ENCODE data around the gene SLK. TPM values are rescaled to one million over a fixed set of nuclear protein-coding genes. Genes with fewer than 3 reads are reported as not detected.

The SLK gene
- total RNA-seq, 6 experiments from 2014 or later = 7.9 to 16.3 (median 13.0) TPM

- TF ChIP-seq, protein P1, sequence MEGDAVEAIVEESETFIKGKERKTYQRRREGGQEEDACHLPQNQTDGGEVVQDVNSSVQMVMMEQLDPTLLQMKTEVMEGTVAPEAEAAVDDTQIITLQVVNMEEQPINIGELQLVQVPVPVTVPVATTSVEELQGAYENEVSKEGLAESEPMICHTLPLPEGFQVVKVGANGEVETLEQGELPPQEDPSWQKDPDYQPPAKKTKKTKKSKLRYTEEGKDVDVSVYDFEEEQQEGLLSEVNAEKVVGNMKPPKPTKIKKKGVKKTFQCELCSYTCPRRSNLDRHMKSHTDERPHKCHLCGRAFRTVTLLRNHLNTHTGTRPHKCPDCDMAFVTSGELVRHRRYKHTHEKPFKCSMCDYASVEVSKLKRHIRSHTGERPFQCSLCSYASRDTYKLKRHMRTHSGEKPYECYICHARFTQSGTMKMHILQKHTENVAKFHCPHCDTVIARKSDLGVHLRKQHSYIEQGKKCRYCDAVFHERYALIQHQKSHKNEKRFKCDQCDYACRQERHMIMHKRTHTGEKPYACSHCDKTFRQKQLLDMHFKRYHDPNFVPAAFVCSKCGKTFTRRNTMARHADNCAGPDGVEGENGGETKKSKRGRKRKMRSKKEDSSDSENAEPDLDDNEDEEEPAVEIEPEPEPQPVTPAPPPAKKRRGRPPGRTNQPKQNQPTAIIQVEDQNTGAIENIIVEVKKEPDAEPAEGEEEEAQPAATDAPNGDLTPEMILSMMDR (IDR thresholded peaks at IDR 0.05) = no peak
- no peak for TF ChIP-seq POLR2A (IDR thresholded peaks at IDR 0.05)
- intact Hi-C loops (cut with DNase I) = no loop called here
- DNase-seq = no peak
- H3K4me3 ChIP-seq = no peak overlapping the region
- whole genome bisulfite sequencing (ENCODE audit: insufficient coverage, low coverage, low lambda C conversion rate, missing lambda C conversion rate) = 93% methylated on average over 3 of the region's 3 CpGs
- H3K27me3 ChIP-seq = no peaks in the 10 kb centered on the region
- no peaks in the 10 kb centered on the region for H3K4me1 ChIP-seq
- no peaks in the 10 kb centered on the region for H3K36me3 ChIP-seq
- ATAC-seq = no peak
- no peaks in the 10 kb centered on the region for H3K9me3 ChIP-seq
- H3K27ac ChIP-seq = no peak overlapping the region
Measured at GRCh38 chr10:103991393-103992128, 24.6 kb downstream of the SLK start.

DNA sequence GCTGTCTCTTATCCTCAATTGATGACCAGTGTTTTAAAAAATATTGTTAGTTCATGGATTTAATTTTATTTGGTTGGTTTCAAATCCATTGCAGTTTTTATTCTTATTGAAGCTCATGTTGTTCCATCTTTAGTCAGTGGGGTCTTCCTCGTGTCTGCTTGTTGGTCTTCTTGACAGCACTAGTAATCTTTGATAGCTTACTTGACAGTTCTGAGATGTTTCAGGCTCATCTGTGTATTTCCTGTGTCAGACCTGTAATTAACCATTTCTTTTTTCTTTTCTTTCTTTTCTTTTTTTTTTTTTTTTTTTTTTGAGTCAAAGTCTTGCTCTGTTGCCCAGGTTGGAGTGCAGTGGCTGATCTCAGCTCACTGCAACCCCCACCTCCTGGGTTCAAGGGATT is 28.2 kb downstream of the SLK start:
- H3K4me1 ChIP-seq = no peaks in the 10 kb centered on the region
- 63% methylated on average over 1 of the region's 1 CpG for WGBS (ENCODE audit: insufficient coverage, low coverage, low lambda C conversion rate, missing lambda C conversion rate)
- no peak for TF ChIP-seq POLR2A (IDR thresholded peaks at IDR 0.05)
- TF ChIP-seq, protein P1 (IDR thresholded peaks at IDR 0.05) = no peak
- H3K4me3 ChIP-seq = no peak overlapping the region
- H3K9me3 ChIP-seq = no peaks in the 10 kb centered on the region
- no peak for ATAC-seq
- H3K27ac ChIP-seq = no peak overlapping the region
- no peak for DNase-seq
- intact Hi-C loops (cut with DNase I) = no loop called here
- H3K36me3 ChIP-seq = peaks cover 0 to 9% (median 4%) of the 10 kb centered on the region in 4 donors
- no peaks in the 10 kb centered on the region for H3K27me3 ChIP-seq

GRCh38 chr10:103998805-103999204 is 31.9 kb downstream of the SLK start:
- Histone ChIP-seq H3K4me1 (no peaks in the 10 kb centered on the region), H3K27me3 (no peaks in the 10 kb centered on the region), H3K36me3 (peaks cover 0 to 31% (median 4%) of the 10 kb centered on the region in 4 donors), H3K9me3 (no peaks in the 10 kb centered on the region), H3K27ac (no peak overlapping the region), H3K4me3 (no peak overlapping the region)
- no peak for DNase-seq
- intact Hi-C loops (cut with DNase I) = no loop called here
- ATAC-seq = no peak
- 97% methylated on average over 2 of the region's 2 CpGs for WGBS (ENCODE audit: insufficient coverage, low coverage, low lambda C conversion rate, missing lambda C conversion rate)
- TF ChIP-seq, protein P1 (IDR thresholded peaks at IDR 0.05) = no peak
- TF ChIP-seq POLR2A (IDR thresholded peaks at IDR 0.05) = no peak

- Histone ChIP-seq H3K27ac (no peak overlapping the region), H3K9me3 (no peaks in the 10 kb centered on the region), H3K36me3 (peaks cover 0 to 33% (median 6%) of the 10 kb centered on the region in 4 donors), H3K4me1 (no peaks in the 10 kb centered on the region), H3K4me3 (no peak overlapping the region), H3K27me3 (no peaks in the 10 kb centered on the region)
- DNase-seq (no peak), ATAC-seq (no peak)
- WGBS (ENCODE audit: insufficient coverage, low coverage, low lambda C conversion rate, missing lambda C conversion rate) = 100% methylated on average over 1 of the region's 1 CpG
- TF ChIP-seq, protein P1 (IDR thresholded peaks at IDR 0.05) = no peak
- TF ChIP-seq POLR2A (IDR thresholded peaks at IDR 0.05) = no peak
- intact Hi-C loops (cut with DNase I) = no loop called here
Measured at GRCh38 chr10:104002911-104003310, 36.0 kb downstream of the SLK start.
